Activated B cell treated with CpG ODN at 0.5 μM for 24 hours (primary cell): ENCODE data around the gene ZSWIM6. TPM values are rescaled to one million over a fixed set of nuclear protein-coding genes. Genes with fewer than 3 reads are reported as not detected.

Experiments
- ATAC-seq: fragments of 200-7000 bp; cut with Tn5 transposase; one replicate; pipeline ENCODE4 v1.10.0; 2021; ENCODE audit warnings: low read depth, mild to moderate bottlenecking, moderate library complexity
- CTCF ChIA-PET: fragments of 350-600 bp; sonication (Branson Sonifier 250); formaldehyde crosslinking; loops from one replicate; lab custom pipeline; 2021; ENCODE audit warnings: antibody characterized with exemption; lab: Charles Lee
- POLR2A ChIA-PET: fragments of 350-600 bp; sonication (Branson Sonifier 250); formaldehyde crosslinking; loops from one replicate; lab custom pipeline; 2021; ENCODE audit warnings: antibody characterized with exemption; lab: Charles Lee
- DNase-seq: peaks from one replicate; pipeline ENCODE4 v3.0.0; 2022
- H3K27ac Mint-ChIP-seq: one replicate; pipeline ENCODE4 v1.8.0; 2020; ENCODE audit warnings: mixed read lengths
- H3K27me3 Mint-ChIP-seq: one replicate; pipeline ENCODE4 v1.8.0; 2021; ENCODE audit warnings: mixed read lengths
- H3K36me3 Mint-ChIP-seq: one replicate; pipeline ENCODE4 v1.8.0; 2021; ENCODE audit warnings: low read depth, mixed read lengths
- H3K4me1 Mint-ChIP-seq: one replicate; pipeline ENCODE4 v1.8.0; 2021; ENCODE audit warnings: mixed read lengths
- H3K4me3 Mint-ChIP-seq: one replicate; pipeline ENCODE4 v1.8.0; 2020; ENCODE audit warnings: mild to moderate bottlenecking, mixed read lengths
- H3K9me3 Mint-ChIP-seq: one replicate; pipeline ENCODE4 v1.8.0; 2020; ENCODE audit warnings: mixed read lengths
- CTCF ChIP-seq: fragments of 200-600 bp; IDR thresholded peaks from one replicate; pipeline ENCODE4 v1.8.0; 2022; ENCODE audit warnings: antibody characterized with exemption, mild to moderate bottlenecking
- intact Hi-C: fragments of 100-400 bp; cut with micrococcal nuclease; formaldehyde crosslinking; loops from one replicate; pipeline ENCODE4 v1.15.1; 2024
- total RNA-seq: library from RNA; stranded (reverse); gene quantifications from 2 replicates; pipeline ENCODE4 v1.2.3, GENCODE V29; 2022

ZSWIM6 gene
- total RNA-seq, 1 donor from 2014 or later = 8.5 TPM

- ATAC-seq (no peak), DNase-seq (no peak)
- Mint-ChIP-seq H3K4me1 (no peaks in the 10 kb centered on the region), H3K27ac (no peak overlapping the region), H3K9me3 (peaks cover 4% of the 10 kb centered on the region), H3K36me3 (no peaks in the 10 kb centered on the region), H3K27me3 (peaks cover 5% of the 10 kb centered on the region), H3K4me3 (no peak overlapping the region)
- ChIA-PET POLR2A (no interaction called here), CTCF (no interaction called here)
- TF ChIP-seq CTCF = no peak
- intact Hi-C loops = no loop called here
Observed at GRCh38 chr5:61591859-61592258, 259.8 kb downstream of the ZSWIM6 start.

GRCh38 chr5:61595426-61595825, 263.4 kb downstream of the ZSWIM6 start:
- Mint-ChIP-seq H3K9me3 (no peaks in the 10 kb centered on the region), H3K4me3 (no peak overlapping the region), H3K36me3 (no peaks in the 10 kb centered on the region), H3K4me1 (no peaks in the 10 kb centered on the region), H3K27ac (no peak overlapping the region), H3K27me3 (peaks cover 5% of the 10 kb centered on the region)
- TF ChIP-seq CTCF = no peak
- POLR2A ChIA-PET = no interaction called here
- no peak for DNase-seq
- CTCF ChIA-PET = no interaction called here
- ATAC-seq = no peak
- intact Hi-C loops = no loop called here

Other genes with a start within 250 kb of the ZSWIM6 start
- 35.7 and 36.4 TPM in 2 replicates for gene SMIM15, start 169.8 kb upstream of the ZSWIM6 start, total RNA-seq